Calu3 (cell line): ENCODE data around the gene NOP14. TPM values are rescaled to one million over a fixed set of nuclear protein-coding genes. Genes with fewer than 3 reads are reported as not detected.

ENCODE experiments used
- BruUV-seq: library from RNA; stranded (reverse); fragments of 400-500 nt; replicated peaks from 2 replicates; lab custom pipeline; 2021; lab: Mats Ljungman, UMichigan
- CTCF ChIA-PET: fragments of 300-600 bp; sonication (Branson Sonifier 250); formaldehyde crosslinking; loops from one replicate; lab custom pipeline; 2022; ENCODE audit warnings: antibody characterized with exemption; lab: Charles Lee
- DNase-seq: peaks from one replicate; pipeline ENCODE4 v3.0.0; 2022
- H3K27ac Mint-ChIP-seq: one replicate; pipeline ENCODE4 v1.8.0; 2022; ENCODE audit warnings: mixed read lengths; ENCODE audit not compliant: unreplicated experiment
- H3K27me3 Mint-ChIP-seq: one replicate; pipeline ENCODE4 v1.8.0; 2022; ENCODE audit warnings: mixed read lengths; ENCODE audit not compliant: unreplicated experiment
- H3K36me3 Mint-ChIP-seq: one replicate; pipeline ENCODE4 v1.8.0; 2022; ENCODE audit warnings: mild to moderate bottlenecking, moderate library complexity, mixed read lengths; ENCODE audit not compliant: insufficient read depth, unreplicated experiment
- H3K4me1 Mint-ChIP-seq: one replicate; pipeline ENCODE4 v1.8.0; 2022; ENCODE audit warnings: mild to moderate bottlenecking, low read depth, mixed read lengths; ENCODE audit not compliant: unreplicated experiment
- H3K4me3 Mint-ChIP-seq: one replicate; pipeline ENCODE4 v1.8.0; 2022; ENCODE audit warnings: mild to moderate bottlenecking, low read depth, moderate library complexity, mixed read lengths; ENCODE audit not compliant: unreplicated experiment
- H3K9me3 Mint-ChIP-seq: one replicate; pipeline ENCODE4 v1.8.0; 2022; ENCODE audit warnings: low read depth, mixed read lengths; ENCODE audit not compliant: unreplicated experiment
- CTCF ChIP-seq: fragments of 200-600 bp; IDR thresholded peaks from one replicate; pipeline ENCODE4 v1.8.0; 2022; ENCODE audit warnings: antibody characterized with exemption; ENCODE audit not compliant: unreplicated experiment
- intact Hi-C: fragments of 100-400 bp; cut with micrococcal nuclease; formaldehyde crosslinking; loops from one replicate; pipeline ENCODE4 v1.10.0; 2022; ENCODE audit not compliant: unreplicated experiment
- total RNA-seq: library from RNA; stranded (reverse); gene quantifications from 2 replicates; pipeline ENCODE4 v1.2.3, GENCODE V29; 2022

Gene NOP14
- total RNA-seq, 1 experiment from 2014 or later = 29.4 TPM

- peaks cover 12% of the 10 kb centered on the region for H3K4me1 Mint-ChIP-seq
- CTCF ChIA-PET = interaction anchor here (0.8 kb wide), 1 partner anchor 17 kb away, joined by 4 read pairs; no protein-coding TSS in a partner anchor
- no peak overlapping the region for H3K27ac Mint-ChIP-seq
- intact Hi-C loops = loop anchor here (5.0 kb wide), 1 partner anchor 60 kb away; no protein-coding TSS in a partner anchor
- no peaks in the 10 kb centered on the region for H3K9me3 Mint-ChIP-seq
- BruUV-seq = no TSS peak
- peaks cover 28% of the 10 kb centered on the region for H3K36me3 Mint-ChIP-seq
- H3K27me3 Mint-ChIP-seq = no peaks in the 10 kb centered on the region
- DNase-seq = peak; percentile 46
- no peak for TF ChIP-seq CTCF
- no peak overlapping the region for H3K4me3 Mint-ChIP-seq
Observed at GRCh38 chr4:2907706-2908293, 55.4 kb downstream of the NOP14 start.

- Mint-ChIP-seq H3K27ac (no peak overlapping the region), H3K4me1 (peaks cover 12% of the 10 kb centered on the region), H3K4me3 (no peak overlapping the region), H3K27me3 (no peaks in the 10 kb centered on the region), H3K9me3 (no peaks in the 10 kb centered on the region), H3K36me3 (peaks cover 28% of the 10 kb centered on the region)
- no TSS peak for BruUV-seq
- intact Hi-C loops = loop anchor here (5.0 kb wide), 1 partner anchor 60 kb away; no protein-coding TSS in a partner anchor
- TF ChIP-seq CTCF = no peak
- no peak for DNase-seq
- CTCF ChIA-PET = no interaction called here
Observed at GRCh38 chr4:2907226-2907625, 56.0 kb downstream of the NOP14 start.

- TF ChIP-seq CTCF = no peak
Observed at GRCh38 chr4:2906218-2906617, 57.0 kb downstream of the NOP14 start.

GRCh38 chr4:2905544-2905943 is 57.7 kb downstream of the NOP14 start:
- CTCF ChIA-PET = no interaction called here
- no peak for TF ChIP-seq CTCF
- H3K4me1 Mint-ChIP-seq = peaks cover 22% of the 10 kb centered on the region
- no peaks in the 10 kb centered on the region for H3K9me3 Mint-ChIP-seq
- intact Hi-C loops = loop anchor here (5.0 kb wide), 1 partner anchor 58 kb away; no protein-coding TSS in a partner anchor
- H3K27me3 Mint-ChIP-seq = no peaks in the 10 kb centered on the region
- no peak for DNase-seq
- H3K27ac Mint-ChIP-seq = no peak overlapping the region
- H3K36me3 Mint-ChIP-seq = peaks cover 31% of the 10 kb centered on the region
- H3K4me3 Mint-ChIP-seq = no peak overlapping the region
- BruUV-seq = no TSS peak

More at GRCh38 chr4:2906218-2906617, 57.0 kb downstream of the NOP14 start:
- Mint-ChIP-seq H3K9me3 (no peaks in the 10 kb centered on the region), H3K27ac (no peak overlapping the region), H3K27me3 (no peaks in the 10 kb centered on the region), H3K4me1 (peaks cover 16% of the 10 kb centered on the region), H3K36me3 (peaks cover 25% of the 10 kb centered on the region), H3K4me3 (no peak overlapping the region)
- DNase-seq = no peak
- CTCF ChIA-PET = no interaction called here
- no TSS peak for BruUV-seq
- intact Hi-C loops = loop anchor here (5.0 kb wide), 1 partner anchor 59 kb away; no protein-coding TSS in a partner anchor
